HEK293T (cell line): ENCODE measurements around the gene BORCS5.

Experiments
- ARNT ChIP-seq: fragments of 450-650 bp; IDR thresholded peaks from 2 replicates; pipeline ENCODE4 v1.6.1; 2017; ENCODE audit warnings: mild to moderate bottlenecking
- BHLHE40 ChIP-seq: fragments of 450-650 bp; IDR thresholded peaks from 2 replicates; pipeline ENCODE4 v1.6.1; 2016; ENCODE audit warnings: mild to moderate bottlenecking, moderate library complexity, borderline replicate concordance
- ELF4 ChIP-seq: fragments of 450-650 bp; IDR thresholded peaks from 2 replicates; pipeline ENCODE4 v1.6.1; 2017; ENCODE audit warnings: antibody characterized with exemption
- FOXK2 ChIP-seq: fragments of 450-650 bp; IDR thresholded peaks from 2 replicates; pipeline ENCODE4 v1.6.1; 2016; ENCODE audit warnings: mild to moderate bottlenecking
- FOXM1 ChIP-seq: fragments of 450-650 bp; IDR thresholded peaks from 2 replicates; pipeline ENCODE4 v1.6.1; 2017; ENCODE audit warnings: mild to moderate bottlenecking, borderline replicate concordance
- HDGF ChIP-seq: fragments of 450-650 bp; IDR thresholded peaks from 2 replicates; pipeline ENCODE4 v1.6.1; 2017; ENCODE audit warnings: antibody characterized with exemption, borderline replicate concordance
- LEF1 ChIP-seq: fragments of 450-650 bp; IDR thresholded peaks from 2 replicates; pipeline ENCODE4 v1.6.1; 2017; ENCODE audit warnings: mild to moderate bottlenecking, borderline replicate concordance
- SP1 ChIP-seq: fragments of 450-650 bp; IDR thresholded peaks from 2 replicates; pipeline ENCODE4 v1.6.1; 2017
- SUZ12 ChIP-seq: fragments of 450-650 bp; IDR thresholded peaks from 2 replicates; pipeline ENCODE4 v1.6.1; 2016; ENCODE audit warnings: mild to moderate bottlenecking
- TARDBP ChIP-seq: fragments of 450-650 bp; IDR thresholded peaks from 2 replicates; pipeline ENCODE4 v1.6.1; 2016
- TF ChIP-seq, protein P1 (sequence below): fragments of 450-650 bp; IDR thresholded peaks from 2 replicates; pipeline ENCODE4 v1.6.1; 2016

- TF ChIP-seq BHLHE40 (no peak), SP1 (no peak), LEF1 (no peak), ELF4 (no peak), FOXM1 (no peak), ARNT (no peak), HDGF (no peak), TARDBP (no peak), FOXK2 (no peak), SUZ12 (no peak)
- TF ChIP-seq, protein P1, sequence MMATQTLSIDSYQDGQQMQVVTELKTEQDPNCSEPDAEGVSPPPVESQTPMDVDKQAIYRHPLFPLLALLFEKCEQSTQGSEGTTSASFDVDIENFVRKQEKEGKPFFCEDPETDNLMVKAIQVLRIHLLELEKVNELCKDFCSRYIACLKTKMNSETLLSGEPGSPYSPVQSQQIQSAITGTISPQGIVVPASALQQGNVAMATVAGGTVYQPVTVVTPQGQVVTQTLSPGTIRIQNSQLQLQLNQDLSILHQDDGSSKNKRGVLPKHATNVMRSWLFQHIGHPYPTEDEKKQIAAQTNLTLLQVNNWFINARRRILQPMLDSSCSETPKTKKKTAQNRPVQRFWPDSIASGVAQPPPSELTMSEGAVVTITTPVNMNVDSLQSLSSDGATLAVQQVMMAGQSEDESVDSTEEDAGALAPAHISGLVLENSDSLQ = no peak
Measured at GRCh38 chr12:12400793-12401192, 43.9 kb downstream of the BORCS5 start.
